ENCODE measurements around the gene EML4. TPM values are rescaled to one million over a fixed set of nuclear protein-coding genes. Genes with fewer than 3 reads are reported as not detected.

Gene EML4
- total and polyA plus RNA-seq, 8 donors, result 12.5 to 44.0 (median 33.2) TPM

DNA sequence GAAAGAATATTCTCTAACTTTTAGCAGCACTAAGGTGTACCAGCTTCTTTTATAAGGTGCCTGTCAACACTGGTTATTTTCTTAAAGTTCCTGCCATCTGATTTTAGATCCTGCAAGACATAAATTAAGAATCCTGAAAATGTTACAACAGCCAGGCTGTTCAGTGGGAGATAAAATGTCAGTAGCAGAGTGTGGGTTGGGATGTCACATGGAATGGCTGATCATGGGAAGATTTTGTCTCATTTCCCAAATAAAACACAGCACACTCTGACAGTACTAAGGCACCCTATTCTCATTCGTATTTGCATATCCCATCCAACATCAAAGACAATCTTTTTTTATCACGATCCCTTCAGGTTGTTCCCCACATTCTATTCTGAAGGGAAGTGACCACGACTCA, 194.3 kb downstream of the EML4 start:
- Histone ChIP-seq H3K4me3 (no peak overlapping the region), H3K4me1 (peaks cover 0 to 11% (median 8%) of the 10 kb centered on the region in 3 donors), H3K36me3 (no peaks in the 10 kb centered on the region), H3K9me3 (no peaks in the 10 kb centered on the region), H3K27me3 (no peaks in the 10 kb centered on the region), H3K27ac (no peak overlapping the region)
- DNase-seq (no peak), ATAC-seq (no peak), FAIRE-seq (no peak)
- WGBS, 2 donors, result 72 to 84% methylated on average over 3 of the region's 3 CpGs
- intact Hi-C loops (cut with DNase I), result no loop called here
- TF ChIP-seq, protein P1, sequence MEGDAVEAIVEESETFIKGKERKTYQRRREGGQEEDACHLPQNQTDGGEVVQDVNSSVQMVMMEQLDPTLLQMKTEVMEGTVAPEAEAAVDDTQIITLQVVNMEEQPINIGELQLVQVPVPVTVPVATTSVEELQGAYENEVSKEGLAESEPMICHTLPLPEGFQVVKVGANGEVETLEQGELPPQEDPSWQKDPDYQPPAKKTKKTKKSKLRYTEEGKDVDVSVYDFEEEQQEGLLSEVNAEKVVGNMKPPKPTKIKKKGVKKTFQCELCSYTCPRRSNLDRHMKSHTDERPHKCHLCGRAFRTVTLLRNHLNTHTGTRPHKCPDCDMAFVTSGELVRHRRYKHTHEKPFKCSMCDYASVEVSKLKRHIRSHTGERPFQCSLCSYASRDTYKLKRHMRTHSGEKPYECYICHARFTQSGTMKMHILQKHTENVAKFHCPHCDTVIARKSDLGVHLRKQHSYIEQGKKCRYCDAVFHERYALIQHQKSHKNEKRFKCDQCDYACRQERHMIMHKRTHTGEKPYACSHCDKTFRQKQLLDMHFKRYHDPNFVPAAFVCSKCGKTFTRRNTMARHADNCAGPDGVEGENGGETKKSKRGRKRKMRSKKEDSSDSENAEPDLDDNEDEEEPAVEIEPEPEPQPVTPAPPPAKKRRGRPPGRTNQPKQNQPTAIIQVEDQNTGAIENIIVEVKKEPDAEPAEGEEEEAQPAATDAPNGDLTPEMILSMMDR (IDR thresholded peaks at IDR 0.05), result no peak

DNA sequence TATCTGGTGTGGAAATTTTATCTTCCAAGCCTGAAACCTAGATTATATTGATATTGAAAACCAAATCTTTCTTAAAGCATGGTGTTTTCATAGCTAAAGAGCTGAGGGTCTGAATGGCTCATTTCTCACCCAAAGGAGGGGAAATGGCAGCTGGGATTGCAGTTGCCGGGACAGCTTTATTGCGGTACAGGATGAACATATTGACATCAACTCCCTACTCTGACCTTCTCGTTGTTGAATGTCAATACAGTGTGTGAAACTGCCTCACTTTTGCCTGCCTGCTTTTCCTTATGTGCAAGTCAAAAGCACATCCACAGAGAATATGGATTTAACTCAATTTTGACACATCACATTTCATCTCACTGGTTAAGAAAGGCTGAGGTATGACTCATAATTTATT, 195.5 kb downstream of the EML4 start:
- Histone ChIP-seq H3K27ac (no peak overlapping the region), H3K27me3 (no peaks in the 10 kb centered on the region), H3K36me3 (no peaks in the 10 kb centered on the region), H3K4me1 (peaks cover 0 to 2% (median 0%) of the 10 kb centered on the region in 3 donors), H3K9me3 (no peaks in the 10 kb centered on the region), H3K4me3 (no peak overlapping the region)
- FAIRE-seq, result no peak
- DNase-seq, result no peak
- TF ChIP-seq, protein P1 (IDR thresholded peaks at IDR 0.05), result no peak
- intact Hi-C loops (cut with DNase I), result no loop called here
- no peak for ATAC-seq
- 70 to 75% methylated on average over 3 of the region's 3 CpGs for WGBS, 2 donors

- H3K36me3 ChIP-seq, result no peaks in the 10 kb centered on the region
- no peaks in the 10 kb centered on the region for H3K4me1 ChIP-seq
- H3K27ac ChIP-seq, result no peak overlapping the region
- FAIRE-seq (no peak), DNase-seq (no peak), ATAC-seq (no peak)
- no peak overlapping the region for H3K4me3 ChIP-seq
- H3K27me3 ChIP-seq, result no peaks in the 10 kb centered on the region
- intact Hi-C loops (cut with DNase I), result no loop called here
- TF ChIP-seq, protein P1 (IDR thresholded peaks at IDR 0.05), result no peak
- no peaks in the 10 kb centered on the region for H3K9me3 ChIP-seq
These were observed 197.3 kb downstream of the EML4 start for GRCh38 chr2:42366411-42366810.

- ATAC-seq (peak in 2 of 4 donors; percentile 34 to 45), FAIRE-seq (no peak), DNase-seq (no peak)
- Histone ChIP-seq H3K36me3 (no peaks in the 10 kb centered on the region), H3K4me1 (no peaks in the 10 kb centered on the region), H3K4me3 (no peak overlapping the region), H3K27ac (no peak overlapping the region), H3K27me3 (no peaks in the 10 kb centered on the region), H3K9me3 (no peaks in the 10 kb centered on the region)
- WGBS, 2 donors, result 44 to 45% methylated on average over 3 of the region's 3 CpGs
- TF ChIP-seq, protein P1 (IDR thresholded peaks at IDR 0.05), result no peak
- intact Hi-C loops (cut with DNase I), result no loop called here
These were observed 198.7 kb downstream of the EML4 start for GRCh38 chr2:42367835-42368234.

- peak in 1 of 4 donors; percentile 28 for ATAC-seq
- Histone ChIP-seq H3K4me1 (no peaks in the 10 kb centered on the region), H3K9me3 (no peaks in the 10 kb centered on the region), H3K4me3 (no peak overlapping the region), H3K27me3 (no peaks in the 10 kb centered on the region), H3K27ac (no peak overlapping the region), H3K36me3 (no peaks in the 10 kb centered on the region)
- intact Hi-C loops (cut with DNase I), result no loop called here
- TF ChIP-seq, protein P1 (IDR thresholded peaks at IDR 0.05), result no peak
- no peak for FAIRE-seq
- DNase-seq, result no peak
- WGBS, 2 donors, result 75 to 79% methylated on average over 7 of the region's 7 CpGs
These were observed 199.8 kb downstream of the EML4 start for GRCh38 chr2:42368817-42369531.
